HepG2 (cell line): Measurements from ENCODE around the gene ZNFX1. TPM values are rescaled to one million over a fixed set of nuclear protein-coding genes. Genes with fewer than 3 reads are reported as not detected.

Source experiments
- ATAC-seq: fragments of 200-7000 bp; cut with Tn5 transposase; 3 replicates; pipeline ENCODE4 v1.9.1; 2020; ENCODE audit warnings: mild to moderate bottlenecking, moderate library complexity
- BruUV-seq: library from RNA; stranded (reverse); fragments of 400-500 nt; replicated peaks from 2 replicates; lab custom pipeline; 2021; lab: Mats Ljungman, UMichigan
- CTCF ChIA-PET: fragments of 300-600 bp; formaldehyde crosslinking; extraction: SDS; loops from one replicate; lab custom pipeline; 2021; ENCODE audit warnings: low total read pairs, inconsistent platforms, low intra/inter-chr PET ratio; lab: Yijun Ruan, JAX
- POLR2A ChIA-PET: fragments of 350-600 bp; sonication (Branson Sonifier 250); formaldehyde crosslinking; loops from one replicate; lab custom pipeline; 2020; ENCODE audit warnings: antibody characterized with exemption, inconsistent platforms; lab: Yijun Ruan, JAX
- DNase-seq: peaks from one replicate; pipeline ENCODE4 v3.0.0-alpha.2; 2015; ENCODE audit warnings: low spot score
- FAIRE-seq: peaks from 3 replicates; lab custom pipeline; 2011; peaks lifted over from hg19 to GRCh38; lab: Jason Lieb, UNC
- H2AFZ ChIP-seq: one replicate; pipeline ENCODE4 v1.6.1; 2011; ENCODE audit warnings: low read length, inconsistent platforms
- H3K27ac ChIP-seq: fragments of 300-600 bp; 3 replicates; pipeline ENCODE4 v1.8.0; 2011; ENCODE audit warnings: mixed run types, mild to moderate bottlenecking, mixed read lengths, low read length, inconsistent platforms; ENCODE audit not compliant: insufficient read depth; ENCODE audit errors: extremely low read length
- H3K27me3 ChIP-seq, 2 experiments: fragments of 200-600 bp in 1 of 2; 2 replicates in 1 of 2; 3 replicates in 1 of 2; pipeline versions ENCODE4 v1.6.0 to v1.8.0; 2011; ENCODE audit warnings: low read length in 2 of 2, mild to moderate bottlenecking in 2 of 2, moderate library complexity in 2 of 2, inconsistent platforms in 1 of 2; ENCODE audit not compliant: insufficient read depth in 2 of 2, control insufficient read depth in 1 of 2
- H3K36me3 ChIP-seq, 2 experiments: fragments of 200-600 bp in 1 of 2; replicated peaks in 1 of 2; 2 replicates in 1 of 2; 3 replicates in 1 of 2; pipeline versions ENCODE4 v1.5.1 to v1.8.0; 2011; ENCODE audit warnings: low read length in 2 of 2, inconsistent platforms in 1 of 2; ENCODE audit not compliant: insufficient read depth in 2 of 2, control insufficient read depth in 1 of 2
- H3K4me1 ChIP-seq: 2 replicates; pipeline ENCODE4 v1.5.1; 2012; ENCODE audit warnings: low read length, inconsistent platforms; ENCODE audit not compliant: insufficient read depth
- H3K4me2 ChIP-seq: 2 replicates; pipeline ENCODE4 v1.6.0; 2011; ENCODE audit warnings: low read depth, low read length, inconsistent platforms
- H3K4me3 ChIP-seq, 3 experiments: fragments of 200-600 bp in 1 of 3; sonication (generic), shearing (Covaris generic) in 1 of 3; replicated peaks in 1 of 3; 2 replicates each; pipeline ENCODE4 v1.5.1; 2011 to 2016; ENCODE audit warnings: low read length in 3 of 3, inconsistent platforms in 2 of 3, low read depth in 2 of 3, mild to moderate bottlenecking in 2 of 3, control low read depth in 1 of 3, mixed read lengths in 1 of 3; ENCODE audit not compliant: insufficient read depth in 1 of 3
- H3K79me2 ChIP-seq: one replicate; pipeline ENCODE4 v1.6.1; 2011; ENCODE audit warnings: low read length, inconsistent platforms; ENCODE audit not compliant: insufficient read depth
- H3K9ac ChIP-seq: 2 replicates; pipeline ENCODE4 v1.6.0; 2011; ENCODE audit warnings: mild to moderate bottlenecking, low read depth, low read length, inconsistent platforms; ENCODE audit not compliant: insufficient read depth
- H3K9me3 ChIP-seq: 2 replicates; pipeline ENCODE4 v1.5.1; 2012; ENCODE audit warnings: mild to moderate bottlenecking, low read length
- H4K20me1 ChIP-seq: 2 replicates; pipeline ENCODE4 v1.6.0; 2011; ENCODE audit warnings: inconsistent platforms, mild to moderate bottlenecking, low read length, moderate library complexity; ENCODE audit not compliant: insufficient read depth
- AGO2 ChIP-seq: fragments of 200-400 bp; formaldehyde crosslinking; optimal IDR thresholded peaks from 2 replicates; pipeline ENCODE3; 2017; ENCODE audit warnings: mild to moderate bottlenecking, low read depth, low read length, moderate library complexity
- AKAP8 ChIP-seq: sonication (generic); formaldehyde crosslinking; IDR thresholded peaks from 2 replicates; pipeline ENCODE4 v1.5.1; 2020; ENCODE audit warnings: mild to moderate bottlenecking, missing genetic modification reagents
- ATF2 ChIP-seq: sonication (generic); formaldehyde crosslinking; IDR thresholded peaks from 2 replicates; pipeline ENCODE4 v1.4.0; 2020; ENCODE audit warnings: missing genetic modification reagents
- HOMEZ ChIP-seq: IDR thresholded peaks from 2 replicates; pipeline ENCODE4 v1.6.1; 2016; ENCODE audit warnings: low read depth
- NPAS2 ChIP-seq: sonication (generic); formaldehyde crosslinking; IDR thresholded peaks from 2 replicates; pipeline ENCODE4 v1.8.0; 2022; ENCODE audit warnings: mild to moderate bottlenecking, missing genetic modification reagents, borderline replicate concordance
- PTBP1 ChIP-seq: fragments of 200-400 bp; formaldehyde crosslinking; IDR thresholded peaks from 2 replicates; pipeline ENCODE4 v1.6.1; 2018; ENCODE audit warnings: low read length, low read depth; ENCODE audit not compliant: poor library complexity, severe bottlenecking
- RBFOX2 ChIP-seq: fragments of 200-400 bp; formaldehyde crosslinking; IDR thresholded peaks from 2 replicates; pipeline ENCODE4 v1.6.1; 2017; ENCODE audit warnings: low read depth, mild to moderate bottlenecking, low read length
- SOX5 ChIP-seq: IDR thresholded peaks from 2 replicates; pipeline ENCODE4 v1.6.1; 2016; ENCODE audit warnings: borderline replicate concordance
- TEF ChIP-seq: sonication (generic); formaldehyde crosslinking; IDR thresholded peaks from 2 replicates; pipeline ENCODE4 v1.5.0; 2020; ENCODE audit warnings: missing genetic modification reagents
- TMF1 ChIP-seq: sonication (generic); formaldehyde crosslinking; IDR thresholded peaks from 2 replicates; pipeline ENCODE4 v1.8.1; 2022; ENCODE audit warnings: low read depth, missing genetic modification reagents
- ZFP36 ChIP-seq: fragments of 150-350 bp; IDR thresholded peaks from 2 replicates; pipeline ENCODE4 v1.6.1; 2018; ENCODE audit warnings: borderline replicate concordance, low read length, low read depth; ENCODE audit not compliant: partially characterized antibody
- ZMYM3 ChIP-seq: sonication (generic); formaldehyde crosslinking; IDR thresholded peaks from 2 replicates; pipeline ENCODE4 v1.5.1; 2020; ENCODE audit warnings: mild to moderate bottlenecking, missing genetic modification reagents
- ZNF460 ChIP-seq: sonication (generic); formaldehyde crosslinking; IDR thresholded peaks from 2 replicates; pipeline ENCODE4 v1.5.1; 2020; ENCODE audit warnings: missing genetic modification reagents, mild to moderate bottlenecking, borderline replicate concordance
- ZNF569 ChIP-seq: sonication (generic); formaldehyde crosslinking; IDR thresholded peaks from 2 replicates; pipeline ENCODE4 v1.5.0; 2020; ENCODE audit warnings: mild to moderate bottlenecking, missing genetic modification reagents, moderate library complexity, borderline replicate concordance
- ZNF598 ChIP-seq: sonication (generic); formaldehyde crosslinking; IDR thresholded peaks from 2 replicates; pipeline ENCODE4 v1.5.1; 2020; ENCODE audit warnings: mild to moderate bottlenecking, missing genetic modification reagents, borderline replicate concordance
- WGBS: methylation state at CpG from one replicate; pipeline ENCODE4 v1.1.6; 2017; ENCODE audit warnings: low lambda C conversion rate; 5-methylcytosine and 5-hydroxymethylcytosine counted together
- in situ Hi-C: cut with HindIII; loops from 2 replicates; pipeline ENCODE4 v1.10.0; 2017; ENCODE audit warnings: low pct_unique_long_range_greater_than_20kb; ENCODE audit not compliant: extremely low pct_ligation_motif_present
- intact Hi-C: fragments of 100-400 bp; cut with micrococcal nuclease; formaldehyde crosslinking; loops from one replicate; pipeline ENCODE4 v1.10.0; 2022; ENCODE audit not compliant: unreplicated experiment
- polyA plus RNA-seq, 8 experiments: library from polyadenylated mRNA; depleted of rRNA in 3 of 8; stranded (reverse) in 7 of 8; unstranded in 1 of 8; fragments of >200 nt; fragmentation: Illumina TruSeq in 4 of 8; extraction: Trizol in 4 of 8; gene quantifications; 2 replicates each; pipeline versions ENCODE4 v1.2.1 to v1.2.3, GENCODE V29; 2011 to 2016; ENCODE audit warnings: low read depth in 4 of 8, missing spikeins in 1 of 8, mixed read lengths in 1 of 8; ENCODE audit not compliant: insufficient read depth in 1 of 8
- total RNA-seq, 5 experiments: library from RNA; depleted of rRNA; stranded (reverse); fragments of >200 nt; fragmentation: Illumina TruSeq; extraction: Trizol; gene quantifications; 2 replicates each; pipeline ENCODE4 v1.2.3, GENCODE V29; 2016; ENCODE audit warnings: low read depth in 1 of 5
- TF ChIP-seq, protein P1 (sequence below): sonication (generic); formaldehyde crosslinking; IDR thresholded peaks from 2 replicates; pipeline ENCODE4 v1.4.0; 2020; ENCODE audit warnings: missing genetic modification reagents

ZNFX1 gene
- total and polyA plus RNA-seq, 2 of the 13 experiments (the other 11 are each of a cell fraction or from before 2014, with no cell fraction given), result 2.9 to 11.1 TPM

DNA sequence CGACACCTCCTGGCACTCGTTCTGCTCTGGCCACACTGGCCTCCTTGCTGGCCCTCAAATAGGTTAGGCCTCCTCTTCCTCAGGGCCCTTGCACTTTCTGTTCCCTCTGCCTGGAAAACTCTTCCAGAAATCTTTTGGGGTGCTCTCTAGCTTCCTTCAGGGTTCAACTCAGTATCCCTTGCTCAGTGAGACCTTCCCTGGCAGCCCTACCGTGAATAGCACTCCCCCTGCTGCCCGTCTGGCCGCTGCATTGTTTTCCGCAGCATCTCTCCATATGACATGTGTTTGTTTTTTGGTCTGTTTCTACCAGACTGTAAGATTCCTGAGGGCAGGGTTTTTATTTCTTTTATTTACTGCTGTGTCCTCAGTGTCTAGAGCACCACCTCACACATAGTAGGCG, 52.0 kb downstream of the ZNFX1 start (continued):
- TF ChIP-seq ATF2 (CRISPR knock-in tag), result no peak
- TF ChIP-seq, all 625 proteins: peak for 4

DNA sequence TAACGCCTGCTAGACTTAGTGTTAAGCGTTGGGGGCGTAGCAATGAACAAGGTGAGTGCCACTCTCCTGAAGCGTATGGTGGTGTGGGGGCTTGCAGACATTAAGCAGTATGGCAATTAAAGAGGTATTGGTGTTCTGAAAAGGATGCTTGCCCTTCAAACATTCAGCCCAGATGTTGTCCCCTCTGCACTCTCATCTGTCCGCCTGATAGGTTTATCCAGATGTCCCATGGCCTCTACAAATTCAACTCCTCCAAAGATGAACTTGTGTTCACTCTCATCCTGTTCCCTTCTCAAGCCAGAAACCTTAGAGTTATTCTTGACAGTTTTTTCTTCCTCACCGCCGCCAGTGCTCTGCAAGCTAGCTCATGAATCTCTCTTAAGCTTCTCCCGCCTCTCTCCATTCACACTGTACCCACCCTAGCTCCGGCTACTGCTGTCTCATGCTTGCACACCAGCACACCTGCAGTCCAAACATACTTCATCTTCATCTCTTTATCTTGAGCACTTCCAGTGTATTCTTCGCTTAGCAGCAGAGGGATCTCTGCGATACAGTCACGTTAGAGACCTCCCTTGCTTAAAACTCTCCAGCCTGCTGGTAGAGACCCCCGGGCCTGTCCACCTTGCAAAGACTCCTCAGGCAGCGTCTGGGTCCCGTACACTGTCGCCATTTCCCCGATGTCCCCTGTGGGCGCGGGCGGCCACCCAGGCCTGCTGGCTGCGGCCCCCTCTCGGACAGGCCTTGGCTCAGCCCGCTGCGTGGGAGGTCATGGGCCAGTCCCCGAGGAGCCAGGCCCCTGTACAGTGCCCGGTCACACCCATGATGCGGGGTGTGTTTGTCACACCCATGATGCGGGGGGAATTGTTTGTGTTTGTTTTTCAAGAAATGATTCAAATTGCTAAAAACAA, 57.7 kb downstream of the ZNFX1 start:
- peaks cover 26 to 36% of the 10 kb centered on the region in 2 experiments for H3K36me3 ChIP-seq
- in situ Hi-C loops (loop anchor here (5.0 kb wide), 1 partner anchor 88 kb away; no protein-coding TSS in a partner anchor), intact Hi-C loops (loop anchor here (1.0 to 5.0 kb wide), 2 partner anchors 38 to 174 kb away; partner anchors contain the start of gene CSE1L)
- H2AFZ ChIP-seq, result peak overlapping the region; percentile 83
- H3K4me1 ChIP-seq, result peaks cover 30% of the 10 kb centered on the region
- peak overlapping the region; percentile 87 for H3K4me2 ChIP-seq
- H3K27me3 ChIP-seq, result no peaks in the 10 kb centered on the region; a peak in 1 of 5 replicates
- BruUV-seq, result no TSS peak
- H3K27ac ChIP-seq, result peak overlapping the region; percentile 60
- no peaks in the 10 kb centered on the region for H3K9me3 ChIP-seq
- H4K20me1 ChIP-seq, result no peaks in the 10 kb centered on the region
- peaks cover 21% of the 10 kb centered on the region for H3K79me2 ChIP-seq
- peak overlapping the region; percentile 83 for H3K9ac ChIP-seq
- DNase-seq, result no peak
- peak overlapping the region; percentile 81 to 87 (median 84) for H3K4me3 ChIP-seq
- peak; percentile 10 for ATAC-seq
- ChIA-PET POLR2A (interaction anchor here (0.8 to 1.3 kb wide), 2 partner anchors 19 to 30 kb away, joined by 3 read pairs; no protein-coding TSS in a partner anchor), CTCF (interaction anchor here (3.9 kb wide), 1 partner anchor 85 kb away, joined by 70 read pairs; no protein-coding TSS in a partner anchor)
- no peak for FAIRE-seq
- WGBS, result 65% methylated on average over 28 of the region's 28 CpGs
- peak; percentile 47 for TF ChIP-seq PTBP1
- TF ChIP-seq RBFOX2, result 0 out of 2 replicates have a peak, but pooled peaks have one; percentile 30
- TF ChIP-seq AKAP8 (CRISPR knock-in tag), result no peak
- TF ChIP-seq TEF (CRISPR knock-in tag), result no peak
- no peak for TF ChIP-seq ZFP36
- no peak for TF ChIP-seq ZNF598 (CRISPR knock-in tag)
- TF ChIP-seq ZMYM3 (CRISPR knock-in tag), result no peak
- peak; percentile 69 for TF ChIP-seq AGO2
- no peak for TF ChIP-seq ZNF569
- TF ChIP-seq TMF1 (CRISPR knock-in tag), result 0 out of 2 replicates have a peak, but pooled peaks have one; percentile 2
- TF ChIP-seq ZNF460 (CRISPR knock-in tag), result no peak
- TF ChIP-seq NPAS2 (CRISPR knock-in tag), result peak; percentile 65; the same call in 1 of the 2 replicates
- TF ChIP-seq HOMEZ (CRISPR knock-in tag), result no peak
- TF ChIP-seq, protein P1, sequence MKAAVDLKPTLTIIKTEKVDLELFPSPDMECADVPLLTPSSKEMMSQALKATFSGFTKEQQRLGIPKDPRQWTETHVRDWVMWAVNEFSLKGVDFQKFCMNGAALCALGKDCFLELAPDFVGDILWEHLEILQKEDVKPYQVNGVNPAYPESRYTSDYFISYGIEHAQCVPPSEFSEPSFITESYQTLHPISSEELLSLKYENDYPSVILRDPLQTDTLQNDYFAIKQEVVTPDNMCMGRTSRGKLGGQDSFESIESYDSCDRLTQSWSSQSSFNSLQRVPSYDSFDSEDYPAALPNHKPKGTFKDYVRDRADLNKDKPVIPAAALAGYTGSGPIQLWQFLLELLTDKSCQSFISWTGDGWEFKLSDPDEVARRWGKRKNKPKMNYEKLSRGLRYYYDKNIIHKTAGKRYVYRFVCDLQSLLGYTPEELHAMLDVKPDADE (CRISPR knock-in tag), result 0 out of 2 replicates have a peak, but pooled peaks have one; percentile 16
- no peak for TF ChIP-seq SOX5 (CRISPR knock-in tag)
